NCI-H748 treated with DMSO at 0.1 percent for 48 hours (cell line): ENCODE measurements around the gene STOX2.
A peak's percentile ranks its signal among the peaks of the same experiment; 100 is the strongest.

Experiments
- DNase-seq: peaks from one replicate; lab custom pipeline; 2025; lab: John Stamatoyannopoulos, UW

Gene STOX2

GRCh38 chr4:183905081-183905592, at the start of gene STOX2:
Gene STOX2, plus strand, starts transcription at chr4:183905307. Its CDS starts 1,484 bp downstream, at chr4:183906791.
- DNase-seq = peak; percentile 24

- no peak for DNase-seq
These were observed 49.5 kb upstream of the STOX2 start for GRCh38 chr4:183855323-183856190.

DNA sequence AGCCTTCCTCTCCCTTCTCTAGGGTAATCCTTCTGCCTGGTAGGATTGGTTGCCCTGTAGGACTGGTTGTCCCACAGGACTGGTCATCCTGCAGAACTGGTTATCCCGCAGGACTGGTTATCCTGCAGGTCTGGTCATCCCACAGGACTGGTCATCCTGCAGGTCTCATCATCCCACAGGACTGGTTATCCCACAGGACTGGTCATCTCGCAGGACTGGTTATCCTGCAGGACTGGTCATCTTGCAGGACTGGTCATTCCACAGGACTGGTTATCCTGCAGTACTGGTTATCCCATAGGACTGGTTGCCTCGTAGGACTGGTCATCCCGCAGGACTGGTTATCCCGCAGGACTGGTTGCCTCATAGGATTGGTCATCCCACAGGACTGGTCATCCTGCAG, 48.1 kb upstream of the STOX2 start:
- no peak for DNase-seq

- DNase-seq = no peak
These were observed 47.0 kb upstream of the STOX2 start for GRCh38 chr4:183858011-183858615.

DNA sequence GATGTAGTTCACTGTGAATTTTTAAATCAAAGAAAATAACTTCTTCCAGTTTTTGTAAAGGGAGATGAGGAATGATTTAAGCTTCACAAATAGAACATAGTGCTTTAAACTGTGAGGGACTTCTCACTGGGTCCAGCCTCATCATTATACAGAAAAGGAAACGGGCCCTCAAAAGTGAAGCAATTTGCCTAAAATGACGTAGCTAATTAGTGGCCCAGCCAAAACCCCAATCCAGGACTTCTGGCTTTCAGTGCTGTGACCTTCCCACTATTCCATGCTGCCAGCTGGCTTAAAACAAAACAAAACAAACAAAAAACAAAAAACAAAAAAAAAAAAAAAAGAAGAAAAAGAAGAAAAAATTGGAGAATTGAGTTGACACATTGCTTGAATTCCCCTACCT, 45.0 kb upstream of the STOX2 start:
- DNase-seq = no peak

- no peak for DNase-seq
These were observed 44.4 kb upstream of the STOX2 start for GRCh38 chr4:183860731-183861130.

DNA sequence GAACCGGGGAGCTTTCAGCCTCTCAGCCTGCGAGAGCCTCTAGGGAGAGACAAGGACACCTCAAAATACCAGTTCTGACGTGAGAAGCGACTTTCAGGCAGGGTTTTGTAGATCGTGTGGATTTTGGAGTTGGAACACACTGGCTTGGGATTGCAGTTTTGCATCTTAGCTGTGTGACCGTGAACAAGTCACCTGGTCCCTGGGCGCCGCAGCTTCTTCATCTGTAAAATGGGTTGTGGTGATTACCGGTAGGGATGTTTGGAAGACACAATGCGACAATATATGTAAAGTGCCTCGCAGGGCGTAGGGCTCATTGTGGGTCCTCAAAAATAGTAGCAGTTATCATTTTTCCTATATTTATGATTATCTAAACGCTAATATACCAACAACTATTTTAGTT, 43.7 kb upstream of the STOX2 start:
- DNase-seq = no peak

GRCh38 chr4:183863155-183863825, 41.8 kb upstream of the STOX2 start:
- no peak for DNase-seq

- no peak for DNase-seq
These were observed 37.9 kb upstream of the STOX2 start for GRCh38 chr4:183867247-183867646.

GRCh38 chr4:183870997-183871396, 34.1 kb upstream of the STOX2 start:
- no peak for DNase-seq

DNA sequence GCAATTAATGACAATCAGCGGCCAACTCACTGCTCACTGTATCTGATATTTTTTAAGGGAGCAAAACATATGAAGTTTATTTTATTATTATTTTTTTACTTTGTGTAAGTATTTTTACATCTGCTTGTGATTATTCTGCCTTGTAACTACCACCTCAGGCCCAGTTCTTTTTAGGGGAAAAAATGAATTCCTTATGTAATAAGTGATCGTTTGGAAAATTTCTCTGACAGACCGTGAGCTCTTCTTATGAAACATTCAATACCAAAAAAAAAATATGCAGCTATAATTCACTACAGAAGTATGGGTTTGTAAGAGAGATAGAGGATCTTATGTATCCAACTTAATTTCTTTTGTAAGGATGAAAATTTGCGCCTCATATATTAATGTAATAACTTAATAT, 33.5 kb upstream of the STOX2 start:
- DNase-seq = no peak

GRCh38 chr4:183872531-183872930, 32.6 kb upstream of the STOX2 start:
- DNase-seq = no peak

DNA sequence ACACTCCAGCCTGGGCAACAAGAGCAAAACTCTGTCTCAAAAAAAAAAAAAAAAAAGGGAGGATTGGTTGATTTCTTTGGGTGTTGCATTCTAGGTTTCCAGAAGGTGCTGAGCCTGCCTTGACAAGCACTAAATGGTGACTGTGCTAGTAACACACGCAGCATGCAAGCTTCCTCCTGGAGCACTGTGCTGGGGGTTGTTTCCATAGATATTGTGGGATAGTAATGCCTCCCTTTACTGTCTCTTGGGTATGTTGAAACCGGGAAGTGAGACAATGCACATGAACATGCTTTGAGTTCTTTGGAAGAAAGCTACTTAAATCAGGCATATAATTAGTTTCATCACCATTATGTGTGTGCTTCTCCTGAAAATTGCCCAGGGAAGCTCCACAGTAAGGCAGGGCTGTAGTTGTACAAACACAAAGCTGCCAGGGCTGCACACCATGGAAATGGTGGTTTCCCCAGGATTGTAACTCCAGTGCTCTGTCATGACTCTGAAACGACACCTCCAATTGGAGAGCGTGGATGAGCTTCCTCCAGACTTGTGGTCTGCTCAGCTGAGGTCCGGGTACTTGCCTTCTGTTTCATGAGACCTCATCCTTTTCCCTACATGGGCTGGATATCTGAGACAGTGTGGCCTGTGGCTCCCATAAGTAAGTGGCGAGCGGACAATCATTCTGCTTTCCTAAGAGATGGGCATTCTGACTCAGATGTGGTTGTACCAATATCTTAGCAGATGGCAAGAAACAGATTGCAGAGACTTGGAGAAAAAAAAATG, 31.5 kb upstream of the STOX2 start:
- DNase-seq = no peak

DNA sequence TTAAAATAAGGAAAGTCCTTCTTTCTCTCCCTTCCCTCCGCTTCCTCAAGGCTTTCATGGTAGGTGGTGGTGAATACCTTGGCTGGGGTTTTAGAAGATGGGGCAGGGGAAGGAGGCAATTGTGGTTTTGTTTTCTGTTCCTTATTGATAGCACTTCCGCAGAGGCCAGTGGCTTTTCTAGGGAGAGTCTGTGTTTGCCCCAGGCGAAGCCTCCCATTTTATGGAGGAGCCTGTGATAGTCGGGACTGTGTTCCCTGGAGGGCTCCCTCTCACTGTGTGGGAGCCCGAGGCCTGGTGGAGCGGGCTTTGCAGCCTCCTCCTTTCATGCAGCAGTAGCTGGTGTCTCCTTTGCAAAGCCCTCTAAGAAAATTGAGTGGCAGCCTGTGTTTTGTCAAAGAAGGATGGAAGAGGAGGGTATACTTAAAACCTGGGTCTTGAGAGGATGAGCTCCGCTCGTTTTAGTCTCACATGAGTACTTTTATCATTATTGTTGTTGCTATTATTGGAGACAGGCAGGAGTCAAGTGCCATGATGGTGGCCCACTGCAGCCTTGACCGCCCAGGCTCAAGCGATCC, 29.8 kb upstream of the STOX2 start:
- DNase-seq = no peak

DNA sequence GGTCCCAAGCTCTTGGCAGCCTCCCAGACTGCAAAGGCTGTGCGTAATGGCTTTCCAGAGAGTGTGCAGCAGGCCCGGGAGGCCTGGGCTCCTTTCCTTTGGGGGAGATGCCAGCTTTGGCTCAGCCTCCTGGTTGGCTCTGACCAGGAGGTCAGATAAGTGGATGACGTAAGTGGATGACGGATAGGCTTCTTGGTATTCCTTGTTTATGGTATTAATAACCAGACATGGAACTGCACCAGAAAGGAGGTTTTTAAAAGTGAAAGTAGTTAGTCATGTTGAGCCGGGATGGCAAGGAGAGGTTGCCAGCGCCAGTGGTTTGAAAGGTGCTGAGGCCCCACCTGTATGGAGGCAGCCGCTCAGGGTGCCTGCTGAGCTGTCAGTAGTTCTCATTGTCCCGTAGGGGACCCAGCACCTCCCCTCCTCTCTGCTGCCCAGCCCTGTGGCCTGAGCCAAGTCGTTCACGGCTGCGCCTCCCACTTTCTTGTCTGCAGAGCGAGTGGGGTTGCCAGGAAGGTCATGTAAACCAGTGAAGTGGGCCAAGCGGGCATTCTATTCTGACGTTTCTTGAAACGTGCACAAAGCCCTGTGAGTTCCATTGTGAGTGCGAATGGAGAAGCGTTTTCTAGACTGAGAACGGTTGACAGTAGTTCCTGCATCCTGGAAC, 28.7 kb upstream of the STOX2 start:
- no peak for DNase-seq

GRCh38 chr4:183878251-183878970, 26.7 kb upstream of the STOX2 start:
- no peak for DNase-seq

DNA sequence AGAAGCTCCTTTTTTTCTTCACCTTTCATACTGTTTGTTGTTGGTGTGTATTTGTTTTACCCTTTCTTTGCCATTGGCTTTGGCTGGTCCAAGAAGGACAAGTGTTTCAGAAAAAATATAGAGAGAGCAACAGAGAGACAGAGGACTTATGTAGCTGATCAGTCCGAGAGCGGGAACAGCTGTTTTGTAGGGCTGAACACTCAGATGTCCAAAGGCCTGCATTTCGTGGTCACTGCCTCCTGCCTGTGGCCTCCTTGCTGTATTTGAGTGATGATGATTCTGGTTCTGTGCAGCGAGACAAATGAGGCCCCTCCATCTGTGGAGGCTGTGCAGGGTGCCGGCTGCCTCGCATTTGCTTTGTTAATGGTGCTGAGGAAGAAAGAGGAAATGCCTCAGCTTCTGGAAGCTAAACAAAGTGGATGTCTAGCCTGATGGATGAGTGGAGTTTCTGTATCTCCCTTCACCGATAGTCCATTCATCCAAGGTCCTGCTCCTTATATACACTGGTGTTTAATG, 19.8 kb upstream of the STOX2 start:
- DNase-seq = no peak

DNA sequence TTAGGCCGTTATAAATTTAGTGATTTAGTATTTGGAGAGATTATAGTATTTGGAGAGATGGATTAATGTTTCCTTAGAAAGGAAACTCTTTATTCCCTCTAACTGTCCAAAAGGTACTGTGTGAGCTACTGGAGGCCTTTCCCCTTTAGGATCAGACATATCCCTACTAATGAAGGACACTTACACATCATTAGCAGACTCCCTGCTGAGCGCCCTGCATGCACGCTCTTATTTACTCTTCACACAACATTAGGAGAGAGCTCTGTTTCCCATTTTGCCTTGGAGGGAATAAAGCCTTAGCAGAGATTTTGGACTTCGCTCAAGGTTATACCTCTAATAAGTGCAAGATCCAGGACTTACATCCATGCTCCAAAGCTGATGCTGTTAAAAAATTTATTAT, 17.8 kb upstream of the STOX2 start:
- DNase-seq = no peak

DNA sequence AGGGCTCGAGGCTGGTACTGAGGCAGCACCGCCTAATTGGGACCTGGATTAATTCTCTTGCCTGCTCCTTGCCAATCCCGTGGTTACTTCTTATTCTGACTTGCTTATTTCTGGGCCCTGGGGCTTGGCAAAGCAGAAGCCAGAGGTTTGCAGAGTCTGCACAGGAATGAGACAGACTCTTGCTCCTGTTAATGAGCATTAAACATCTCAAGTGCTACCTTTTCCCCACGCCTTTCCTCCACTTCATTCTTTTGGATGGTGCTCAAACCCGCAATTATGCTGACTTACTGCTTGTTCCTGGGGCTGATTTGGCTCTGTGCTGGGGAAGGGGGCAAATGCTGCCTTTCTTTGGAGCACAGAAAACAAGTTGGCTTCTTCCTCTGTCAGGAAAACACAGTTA, 16.5 kb upstream of the STOX2 start:
- DNase-seq = no peak

DNA sequence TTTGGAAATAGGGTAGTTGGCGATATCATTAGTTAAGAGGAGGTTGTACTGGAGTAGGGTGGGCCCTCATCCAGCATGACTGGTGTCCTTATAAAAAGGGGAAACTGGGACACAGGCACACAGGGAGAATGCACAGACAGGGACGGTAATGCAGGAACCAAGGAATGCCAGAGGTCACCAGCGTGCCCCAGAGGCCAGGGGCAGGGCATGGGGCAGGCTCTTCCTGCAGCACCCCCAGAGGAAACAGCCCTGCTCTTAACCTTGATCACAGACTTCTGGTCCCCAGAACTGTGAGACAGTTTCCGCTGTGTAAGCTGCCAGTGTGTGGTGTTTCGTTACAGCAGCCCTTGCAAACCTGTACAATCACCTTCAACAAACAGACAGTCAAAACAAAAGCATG, 15.9 kb upstream of the STOX2 start:
- no peak for DNase-seq
